ENCODE results near the gene PARVB.

PARVB gene

DNA sequence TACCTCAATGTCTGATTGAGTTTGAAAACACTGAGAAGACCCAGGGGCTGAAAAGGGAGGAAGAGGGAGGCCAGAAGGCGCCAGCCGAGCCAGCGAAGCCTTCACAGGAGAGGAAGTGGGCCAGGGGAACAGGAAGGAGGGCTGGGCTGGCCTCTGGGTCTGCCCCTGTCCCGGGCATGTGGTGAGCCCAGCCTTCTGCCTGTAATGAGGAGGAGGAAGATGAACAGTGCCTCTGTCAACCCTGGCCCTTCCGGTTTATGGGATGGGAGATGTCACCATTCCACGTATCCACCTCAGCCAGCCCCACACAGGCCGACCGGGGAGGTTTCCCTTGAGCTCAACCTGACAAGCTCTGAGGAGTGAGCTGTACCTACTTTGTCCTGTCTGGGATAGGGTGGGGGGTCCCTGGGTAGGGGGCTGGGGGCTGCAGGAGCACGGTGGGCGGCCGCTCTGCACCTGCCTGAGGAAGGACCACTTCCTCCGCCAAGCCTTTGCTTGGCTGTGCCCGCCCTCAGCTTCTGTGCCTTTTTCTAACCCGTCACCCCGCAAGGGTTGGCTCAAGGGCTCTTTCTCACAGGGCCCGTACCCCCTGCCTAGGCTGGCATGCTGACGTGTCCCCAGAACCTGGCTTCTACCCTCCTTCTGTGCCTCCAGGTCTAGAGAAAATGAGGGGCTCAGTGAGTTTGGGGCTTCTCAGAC, 158.6 kb downstream of the PARVB start:
- DNase-seq (ENCODE audit: low read depth in 2 of 2) = peak in 1 of 2 donors; percentile 15

DNA sequence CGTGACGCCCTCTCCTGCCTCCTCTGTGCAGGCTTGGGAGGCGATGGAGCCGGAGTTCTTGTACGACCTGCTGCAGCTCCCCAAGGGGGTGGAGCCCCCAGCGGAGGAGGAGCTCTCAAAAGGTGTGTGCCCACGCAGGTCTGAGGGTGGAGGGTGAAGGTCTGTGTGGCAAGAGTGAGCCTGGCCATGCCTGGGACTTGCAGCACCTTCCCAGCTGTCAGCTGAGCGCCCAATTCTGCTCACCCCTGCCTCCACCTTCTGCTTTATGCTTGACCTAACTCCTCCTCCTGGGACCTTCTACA, 159.1 kb downstream of the PARVB start:
- no peak for DNase-seq (ENCODE audit: low read depth in 2 of 2)

DNA sequence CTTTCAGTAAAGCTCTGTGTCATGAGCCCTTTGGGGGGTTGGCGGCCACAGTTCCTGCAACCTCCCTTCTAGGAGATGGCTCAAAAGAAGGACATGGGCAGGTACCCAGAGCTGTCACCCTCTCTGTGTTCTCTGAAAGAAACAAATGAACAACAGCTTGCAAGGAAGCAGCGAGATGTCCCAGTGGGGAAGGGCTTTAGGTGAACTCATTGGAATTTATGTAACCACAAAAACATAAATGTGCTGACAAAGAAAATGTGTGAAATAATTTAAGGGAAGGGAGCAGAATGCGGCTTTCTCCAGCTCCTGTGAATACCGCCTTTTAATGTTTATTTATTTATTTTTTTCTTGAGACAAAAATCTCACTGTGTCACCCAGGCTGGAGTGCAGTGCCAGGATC, 159.9 kb downstream of the PARVB start:
- no peak for DNase-seq (ENCODE audit: low read depth in 2 of 2)

DNA sequence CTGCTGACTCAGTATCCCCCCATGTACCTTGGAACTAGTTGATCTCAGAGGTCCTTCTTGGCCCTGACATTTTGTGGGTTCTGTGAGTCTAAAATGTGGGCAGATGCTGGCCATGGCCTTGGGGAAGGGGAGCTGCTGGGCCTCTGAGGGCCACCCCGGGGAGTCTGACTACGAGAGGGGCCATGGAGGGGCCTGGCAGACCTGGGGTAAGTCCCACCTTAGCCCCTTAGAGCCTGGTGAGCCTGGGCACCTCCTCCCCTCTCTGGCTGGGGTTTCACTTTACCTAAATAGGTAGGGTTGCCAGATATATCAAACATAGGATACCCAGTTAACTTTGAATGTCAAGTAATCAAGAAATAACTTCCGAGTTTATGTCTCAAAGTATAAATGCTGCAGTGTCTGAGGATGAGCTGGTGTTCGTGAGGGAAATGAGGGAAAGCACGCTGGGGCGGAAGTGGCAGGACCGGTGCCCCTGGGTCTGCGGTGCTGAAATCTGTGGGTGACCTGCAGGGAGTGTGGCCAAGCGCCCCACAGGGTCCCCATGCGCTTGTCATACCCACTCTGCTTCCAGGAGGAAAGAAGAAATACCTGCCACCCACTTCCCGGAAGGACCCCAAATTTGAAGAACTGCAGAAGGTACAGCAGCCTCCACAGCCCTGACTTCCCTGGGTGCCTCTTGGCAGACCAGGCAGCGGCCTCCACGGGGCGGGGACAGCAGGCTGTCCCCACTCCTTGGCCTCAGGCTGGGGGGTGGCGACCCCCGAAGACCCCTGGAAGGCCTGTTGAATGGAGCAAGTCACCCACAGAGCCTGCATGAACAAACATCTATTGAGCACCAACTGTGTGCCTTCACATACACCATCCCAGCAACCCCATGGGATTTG, 161.4 kb downstream of the PARVB start:
- no peak for DNase-seq (ENCODE audit: low read depth in 2 of 2)

GRCh38 chr22:44186121-44186510, 162.0 kb downstream of the PARVB start:
- DNase-seq (ENCODE audit: low read depth in 2 of 2) = no peak

DNA sequence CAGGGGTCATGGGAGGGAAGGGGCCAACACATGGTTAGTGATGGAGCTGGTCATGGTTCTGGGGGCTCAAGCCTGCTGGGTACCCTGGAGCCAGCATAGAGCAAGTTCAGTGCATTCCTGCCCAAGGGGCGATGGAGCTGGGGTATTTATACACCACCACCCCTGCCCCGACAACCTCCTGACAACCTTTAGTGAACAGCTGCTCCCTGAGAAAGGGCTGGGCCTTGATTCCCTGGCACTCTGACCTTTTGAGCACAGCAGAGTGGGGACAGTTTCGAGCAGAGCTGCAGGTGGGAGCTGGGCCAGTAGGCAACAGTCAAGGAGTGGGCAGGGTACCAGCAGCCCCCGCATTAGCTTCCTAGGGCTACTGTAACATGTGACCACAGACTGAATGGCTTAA, 162.6 kb downstream of the PARVB start:
- DNase-seq (ENCODE audit: low read depth in 2 of 2) = no peak

- no peak for DNase-seq (ENCODE audit: low read depth in 2 of 2)
These were observed 163.6 kb downstream of the PARVB start for GRCh38 chr22:44187652-44188230.

DNA sequence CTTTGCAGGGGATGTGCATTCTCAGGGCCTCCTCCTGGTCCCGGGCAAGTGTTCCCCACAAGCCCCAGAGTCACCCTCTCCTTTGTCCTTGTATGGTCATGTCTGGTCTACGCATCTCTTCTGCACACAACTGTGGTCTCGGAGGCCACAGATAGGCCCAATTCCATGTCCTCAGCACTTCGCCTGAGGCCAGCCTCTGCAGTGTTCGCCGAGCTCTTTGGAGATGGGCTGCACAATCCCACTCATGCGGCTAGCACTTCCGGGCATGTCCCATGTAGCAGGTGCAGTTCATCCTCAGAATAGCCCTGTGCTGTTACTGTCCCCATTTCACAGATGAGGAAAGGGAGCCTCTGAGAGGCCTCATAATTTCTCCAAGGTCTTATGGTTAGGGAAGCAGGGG, 164.2 kb downstream of the PARVB start:
- no peak for DNase-seq (ENCODE audit: low read depth in 2 of 2)

DNA sequence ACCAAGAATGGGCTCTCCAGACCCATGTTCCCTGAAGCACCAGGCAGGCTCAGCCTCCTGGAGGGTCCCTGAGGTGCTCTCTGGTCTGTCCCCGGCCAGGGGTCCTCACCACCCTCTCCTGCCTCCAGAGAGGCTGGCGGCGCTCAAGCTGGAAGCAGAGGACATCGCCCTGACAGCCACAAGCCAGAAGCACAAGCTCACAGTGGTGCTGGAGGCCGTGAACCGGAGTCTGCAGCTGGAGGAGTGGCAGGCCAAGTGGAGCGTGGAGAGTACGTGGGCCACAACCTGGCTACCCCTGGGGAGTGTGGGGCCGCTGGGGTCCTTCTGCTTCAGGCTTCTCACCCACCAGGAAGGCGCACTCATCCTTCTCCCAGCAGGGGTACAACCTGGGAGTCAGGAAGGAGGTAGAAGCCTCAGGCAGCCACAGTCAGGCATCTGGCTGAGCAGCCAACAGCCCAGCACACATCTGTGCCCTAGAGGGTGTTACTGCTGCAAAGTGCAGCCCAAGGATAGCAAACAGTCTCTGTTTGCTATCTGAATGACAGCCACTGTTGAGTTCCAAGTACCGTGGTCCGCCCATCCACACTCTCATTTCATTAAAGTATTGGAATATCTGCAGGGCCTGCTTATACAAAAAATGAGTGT, 165.0 kb downstream of the PARVB start:
- no peak for DNase-seq (ENCODE audit: low read depth in 2 of 2)

GRCh38 chr22:44190381-44190976, 166.4 kb downstream of the PARVB start:
- no peak for DNase-seq (ENCODE audit: low read depth in 2 of 2)

DNA sequence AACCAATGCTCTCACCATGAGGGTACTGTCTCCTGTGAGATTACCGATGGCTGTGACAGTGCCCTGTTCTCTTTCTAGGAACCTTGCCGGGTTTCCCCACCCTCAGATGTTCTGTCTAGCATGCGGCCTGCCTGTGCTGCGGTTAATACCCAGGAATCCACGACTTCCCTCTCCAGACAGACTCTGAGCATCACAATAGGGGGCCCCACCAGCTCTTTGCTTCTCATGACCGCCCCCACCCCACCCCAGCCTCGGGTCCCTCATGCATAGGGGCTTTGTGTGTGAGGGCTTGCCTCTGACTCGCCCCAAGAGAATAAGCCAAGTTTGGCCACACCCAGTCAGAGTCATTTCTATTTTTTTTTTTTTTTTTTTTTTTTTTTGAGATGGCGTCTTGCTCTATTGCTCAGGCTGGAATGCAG, 166.9 kb downstream of the PARVB start:
- DNase-seq (ENCODE audit: low read depth in 2 of 2) = no peak

- DNase-seq (ENCODE audit: low read depth in 2 of 2) = peak in 1 of 2 donors; percentile 21
These were observed 168.2 kb downstream of the PARVB start for GRCh38 chr22:44192098-44192815.

- no peak for DNase-seq (ENCODE audit: low read depth in 2 of 2)
These were observed 168.9 kb downstream of the PARVB start for GRCh38 chr22:44192816-44193534.

DNA sequence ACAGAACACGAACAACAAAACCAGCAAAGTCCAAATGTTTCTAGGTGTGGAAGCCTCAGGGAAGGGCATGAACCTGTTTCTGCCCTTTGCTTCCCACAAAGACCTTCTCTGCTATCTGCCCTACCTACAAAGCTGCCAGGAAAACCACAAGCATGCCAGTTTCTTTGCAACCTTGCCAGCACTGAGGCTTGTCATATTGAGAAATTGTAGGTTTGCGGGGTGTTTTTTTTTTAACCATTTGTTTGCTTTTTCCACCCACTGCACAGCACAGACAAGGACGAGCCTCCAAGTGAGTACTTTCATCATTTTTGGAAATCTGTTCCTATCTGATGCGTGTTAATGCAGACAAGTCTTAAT, 169.4 kb downstream of the PARVB start:
- no peak for DNase-seq (ENCODE audit: low read depth in 2 of 2)

GRCh38 chr22:44194569-44194968, 170.5 kb downstream of the PARVB start:
- DNase-seq (ENCODE audit: low read depth in 2 of 2) = no peak

DNA sequence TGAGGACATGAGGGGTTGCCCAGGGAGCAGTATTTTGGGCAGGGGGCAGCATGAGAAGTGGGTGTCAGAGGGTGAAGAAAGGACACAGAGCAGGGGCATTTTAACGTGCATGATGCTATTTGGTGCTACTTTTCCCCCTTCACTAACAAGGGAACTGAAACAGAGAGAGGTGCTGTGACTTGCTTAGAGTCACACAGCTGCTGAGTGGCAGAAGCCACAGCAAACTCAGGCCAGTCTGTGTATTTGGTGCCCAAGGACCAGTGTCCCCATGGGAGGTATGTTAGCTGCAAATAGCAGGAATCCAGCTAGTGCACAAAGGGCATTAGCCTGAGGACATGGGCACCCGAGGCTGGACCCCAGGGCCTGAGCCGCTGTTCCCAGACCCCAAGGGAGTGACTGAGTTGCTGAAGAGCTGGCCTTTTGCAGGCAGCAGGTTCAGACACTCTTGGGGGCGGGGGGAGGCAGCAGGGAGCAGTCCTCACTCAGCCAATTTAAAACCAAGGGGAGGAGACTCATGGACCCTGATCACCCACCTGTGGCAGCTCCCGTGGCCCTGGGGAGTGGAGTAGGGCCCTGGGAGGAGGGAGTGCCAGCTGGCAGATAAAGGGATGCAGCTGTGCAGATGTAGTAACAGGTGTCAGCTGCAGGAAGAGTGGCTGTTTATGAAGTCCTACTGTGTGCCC, 171.2 kb downstream of the PARVB start:
- no peak for DNase-seq (ENCODE audit: low read depth in 2 of 2)

- no peak for DNase-seq (ENCODE audit: low read depth in 2 of 2)
These were observed 172.1 kb downstream of the PARVB start for GRCh38 chr22:44196241-44196640.

DNA sequence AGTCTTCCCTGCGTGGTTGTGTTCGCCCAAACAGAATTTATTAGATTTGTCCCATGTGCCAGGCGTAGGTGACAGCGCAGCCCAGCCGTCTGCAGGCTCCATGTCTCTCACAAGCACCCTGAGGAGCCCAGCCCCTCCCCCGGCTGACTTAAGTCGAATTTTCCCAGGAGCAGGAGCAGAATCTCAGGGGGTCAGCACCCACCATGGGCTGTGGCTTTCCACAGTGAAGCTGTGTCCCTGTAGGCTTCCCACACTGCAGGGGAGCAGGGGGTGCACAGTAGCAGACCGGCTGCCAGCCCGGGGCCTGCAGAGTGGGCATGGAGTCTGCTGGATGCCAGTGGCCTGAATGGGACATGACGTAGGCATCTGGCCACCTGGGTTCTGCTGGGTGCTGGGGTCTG, 172.6 kb downstream of the PARVB start:
- DNase-seq (ENCODE audit: low read depth in 2 of 2) = no peak

GRCh38 chr22:44197271-44197670, 173.2 kb downstream of the PARVB start:
- DNase-seq (ENCODE audit: low read depth in 2 of 2) = no peak

- no peak for DNase-seq (ENCODE audit: low read depth in 2 of 2)
These were observed 175.1 kb downstream of the PARVB start for GRCh38 chr22:44199164-44199563.

Measured in activated CD4-positive, alpha-beta T cell treated with anti-CD3 and anti-CD28 coated beads for 24 hours (primary cell).